H1 (cell line): ENCODE data around the gene TNIK. TPM values are rescaled to one million over a fixed set of nuclear protein-coding genes. Genes with fewer than 3 reads are reported as not detected.

Experiments used
- ASH2L ChIP-seq: fragments of 200-600, 300-600 bp; sonication (generic); IDR thresholded peaks from one replicate; pipeline ENCODE4 v1.7.1; 2017; ENCODE audit warnings: low read length
- MAFK ChIP-seq: IDR thresholded peaks from 2 replicates; pipeline ENCODE4 v1.6.1; 2012; ENCODE audit warnings: low read depth, mild to moderate bottlenecking, improper control_type of control experiment, low read length
- SP2 ChIP-seq: IDR thresholded peaks from 2 replicates; pipeline ENCODE4 v1.6.1; 2012; ENCODE audit warnings: mild to moderate bottlenecking, low read length, inconsistent platforms
- polyA plus RNA-seq, 7 experiments: library from polyadenylated mRNA; depleted of rRNA in 3 of 7; stranded (reverse) in 5 of 7; unstranded in 2 of 7; fragments of >200 nt in 5 of 7; fragments of 200-250 nt in 2 of 7; gene quantifications; 1 replicate in 5 of 7; 2 replicates in 1 of 7; 4 replicates in 1 of 7; pipeline versions ENCODE4 v1.2.1 to v1.2.3, GENCODE V29; 2011 to 2013; ENCODE audit warnings: missing spikeins in 2 of 7, mixed read lengths in 2 of 7
- total RNA-seq: library from RNA; stranded (reverse); fragmentation: NEBNext Ultra II Directional; extraction: Animal tissue kit (Norgen Biotek cat#: 25700); gene quantifications from 2 replicates; pipeline ENCODE4 v1.2.1, GENCODE V29; 2021

Gene TNIK
- total and polyA plus RNA-seq, 2 of the 8 experiments (the other 6 are each of a cell fraction or from before 2014, with no cell fraction given) = 7.4 to 42.0 TPM

- no peak for TF ChIP-seq ASH2L
- TF ChIP-seq MAFK = no peak
- no peak for TF ChIP-seq SP2
Observed at GRCh38 chr3:171234298-171235010, 225.8 kb downstream of the TNIK start (continued).
